Ascending aorta (tissue), 2 donors: ENCODE measurements around the gene TMEM202. TPM values are rescaled to one million over a fixed set of nuclear protein-coding genes. Genes with fewer than 3 reads are reported as not detected.

Experiments
- DNase-seq, 2 donors: peaks; one replicate each; pipeline ENCODE4 v3.0.0-alpha.2; 2019; ENCODE audit warnings: low spot score in 2 of 2
- H3K27ac ChIP-seq, 2 donors: fragments of 200-600 bp; sonication (generic); one replicate each; pipeline ENCODE4 v1.5.1; 2016 to 2017; ENCODE audit warnings: mild to moderate bottlenecking in 1 of 2
- H3K27me3 ChIP-seq: fragments of 200-600 bp; sonication (generic); one replicate; pipeline ENCODE4 v1.5.1; 2017
- H3K36me3 ChIP-seq, 2 donors: fragments of 200-600 bp; sonication (generic); one replicate each; pipeline ENCODE4 v1.5.1; 2016
- H3K4me1 ChIP-seq, 2 donors: fragments of 200-600 bp; sonication (generic); one replicate each; pipeline ENCODE4 v1.5.1; 2016 to 2017; ENCODE audit warnings: mild to moderate bottlenecking in 1 of 2
- H3K4me3 ChIP-seq, 2 donors: fragments of 200-600 bp; sonication (generic); one replicate each; pipeline ENCODE4 v1.5.1; 2016 to 2017; ENCODE audit warnings: mild to moderate bottlenecking in 1 of 2
- H3K9me3 ChIP-seq, 2 donors: fragments of 200-600 bp; sonication (generic); one replicate each; pipeline ENCODE4 v1.5.1; 2016
- CTCF ChIP-seq, 3 experiments: fragments of 200-600 bp in 2 of 3; fragments of 450-650 bp in 1 of 3; sonication (generic) in 2 of 3; IDR thresholded peaks; one replicate each; pipeline ENCODE4 v1.5.1; 2016 to 2019; ENCODE audit warnings: antibody characterized with exemption in 3 of 3, mild to moderate bottlenecking in 1 of 3, moderate library complexity in 1 of 3
- intact Hi-C: fragments of 100-400 bp; cut with DNase I; formaldehyde crosslinking; loops from one replicate; pipeline ENCODE4 v1.15.1; 2023
- total RNA-seq: library from RNA; depleted of rRNA; stranded (reverse); fragments of >200 nt; gene quantifications from one replicate; pipeline ENCODE4 v1.1.0, GENCODE V29; 2016

Gene TMEM202
- not detected for total RNA-seq

GRCh38 chr15:72397796-72398588 is at the start of gene TMEM202:
TSS of gene TMEM202 (plus strand) at chr15:72398305. CDS start at chr15:72398327, 22 bp downstream.
- no peak for TF ChIP-seq CTCF (IDR thresholded peaks at IDR 0.05)

GRCh38 chr15:72353266-72353665 is 44.8 kb upstream of the TMEM202 start:
- H3K4me3 ChIP-seq = no peak overlapping the region
- H3K9me3 ChIP-seq = no peaks in the 10 kb centered on the region
- no peak for DNase-seq
- intact Hi-C loops = no loop called here
- TF ChIP-seq CTCF (IDR thresholded peaks at IDR 0.05) = no peak
- no peaks in the 10 kb centered on the region for H3K27me3 ChIP-seq
- H3K36me3 ChIP-seq = peaks cover 65 to 88% of the 10 kb centered on the region in 2 donors
- no peak overlapping the region for H3K27ac ChIP-seq
- H3K4me1 ChIP-seq = no peaks in the 10 kb centered on the region

More at GRCh38 chr15:72397796-72398588, at the start of gene TMEM202:
- no peak within 1 kb of the TSS for H3K4me3 ChIP-seq
- no peaks in the 10 kb centered on the region for H3K4me1 ChIP-seq
- H3K9me3 ChIP-seq = no peaks in the 10 kb centered on the region
- intact Hi-C loops = no loop called here
- DNase-seq = no peak
- no peak within 1 kb of the TSS for H3K27ac ChIP-seq
- no peaks in the 10 kb centered on the region for H3K36me3 ChIP-seq
- no peaks in the 10 kb centered on the region for H3K27me3 ChIP-seq

- TF ChIP-seq CTCF (IDR thresholded peaks at IDR 0.05) = no peak
- Histone ChIP-seq H3K9me3 (no peaks in the 10 kb centered on the region), H3K36me3 (peaks cover 55 to 76% of the 10 kb centered on the region in 2 donors), H3K4me3 (no peak overlapping the region), H3K27ac (no peak overlapping the region), H3K4me1 (no peaks in the 10 kb centered on the region), H3K27me3 (no peaks in the 10 kb centered on the region)
- intact Hi-C loops = no loop called here
- no peak for DNase-seq
Observed at GRCh38 chr15:72354496-72354895, 43.6 kb upstream of the TMEM202 start.

- no peak overlapping the region for H3K4me3 ChIP-seq
- no peak for TF ChIP-seq CTCF (IDR thresholded peaks at IDR 0.05)
- intact Hi-C loops = no loop called here
- H3K4me1 ChIP-seq = no peaks in the 10 kb centered on the region
- H3K27ac ChIP-seq = no peak overlapping the region
- DNase-seq = no peak
- H3K9me3 ChIP-seq = no peaks in the 10 kb centered on the region
- peaks cover 27 to 41% of the 10 kb centered on the region in 2 donors for H3K36me3 ChIP-seq
- no peaks in the 10 kb centered on the region for H3K27me3 ChIP-seq
Observed at GRCh38 chr15:72358121-72358520, 40.0 kb upstream of the TMEM202 start.

GRCh38 chr15:72358650-72359171 is 39.4 kb upstream of the TMEM202 start:
- no peaks in the 10 kb centered on the region for H3K9me3 ChIP-seq
- peak in 1 of 2 donors; percentile 12 for DNase-seq

More at GRCh38 chr15:72358650-72359171, 39.4 kb upstream of the TMEM202 start:
- H3K4me1 ChIP-seq = no peaks in the 10 kb centered on the region
- no peak for TF ChIP-seq CTCF (IDR thresholded peaks at IDR 0.05)
- H3K4me3 ChIP-seq = no peak overlapping the region
- intact Hi-C loops = no loop called here
- H3K27me3 ChIP-seq = no peaks in the 10 kb centered on the region
- peak overlapping the region in 1 of 2 donors; percentile 12 for H3K27ac ChIP-seq
- peaks cover 22 to 35% of the 10 kb centered on the region in 2 donors for H3K36me3 ChIP-seq
